ENCODE data around the gene PHACTR4. TPM values are rescaled to one million over a fixed set of nuclear protein-coding genes. Genes with fewer than 3 reads are reported as not detected.
"Not testable (repeated sequence)": the region's sequence is repeated elsewhere in the genome, so short reads cannot be mapped to it uniquely, and the experiment has no call there.

Gene PHACTR4
- 29.6 and 30.5 TPM in 2 replicates for total RNA-seq

DNA sequence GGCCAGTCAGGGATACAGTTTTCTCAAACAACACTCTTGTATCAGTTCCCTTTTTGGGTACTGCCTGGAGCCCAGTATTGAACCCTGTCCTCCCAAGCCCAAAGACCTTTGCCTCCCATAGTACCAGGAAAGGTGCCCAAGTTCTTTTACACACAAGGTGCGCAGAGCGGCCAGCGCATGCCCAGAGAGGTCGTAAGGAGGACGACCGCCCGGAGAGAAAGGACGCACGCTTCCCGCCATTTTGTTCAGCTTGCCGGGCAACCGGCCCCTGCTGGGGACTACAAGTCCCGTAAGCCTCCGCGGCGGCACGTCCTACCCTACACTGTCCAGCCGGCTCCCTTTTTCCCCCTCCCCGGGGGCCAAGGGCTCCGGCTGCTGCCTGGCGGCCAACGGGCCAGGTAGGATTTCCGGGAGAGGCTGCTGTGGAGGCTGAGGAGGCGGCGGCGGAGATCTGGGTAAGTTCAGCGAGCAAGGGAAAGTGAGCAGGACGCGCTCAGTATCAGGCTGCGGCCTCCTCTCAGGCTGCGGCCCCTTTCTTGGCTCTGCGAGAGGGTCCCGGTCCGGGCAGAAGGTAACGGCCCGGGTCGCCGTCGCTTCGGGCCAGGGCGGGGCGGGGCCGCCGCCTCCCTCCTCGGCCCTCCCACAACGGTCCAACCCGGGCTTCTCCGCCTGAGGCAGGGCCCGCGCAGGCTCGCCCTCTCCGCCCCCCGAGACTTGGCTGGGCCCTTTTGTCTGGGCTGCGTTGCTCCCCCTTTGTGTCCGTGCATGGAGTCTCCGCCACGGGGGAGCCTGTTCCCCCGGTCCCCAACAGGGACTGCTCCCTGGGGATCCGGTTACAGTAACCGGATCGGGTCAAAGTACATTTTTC lies at the start of gene PHACTR4:
PHACTR4 (plus strand) TSS at position 370 of the 868 bp plus-strand sequence. CDS start 37,708 bp downstream, outside the sequence.
- intact Hi-C loops (cut with micrococcal nuclease) = loop anchor here (1.0 to 2.0 kb wide), 3 partner anchors 41 to 135 kb away; partner anchors contain the start of gene MED18
- Mint-ChIP-seq H3K27me3 (no peaks in the 10 kb centered on the region), H3K27ac (peak within 1 kb of the TSS; percentile 95), H3K4me1 (peaks cover 32% of the 10 kb centered on the region), H3K4me3 (peak within 1 kb of the TSS; percentile 95), H3K9me3 (no peaks in the 10 kb centered on the region), H3K36me3 (ENCODE audit: low read depth) (peaks cover 8% of the 10 kb centered on the region)
- peak; percentile 95 for DNase-seq

DNA sequence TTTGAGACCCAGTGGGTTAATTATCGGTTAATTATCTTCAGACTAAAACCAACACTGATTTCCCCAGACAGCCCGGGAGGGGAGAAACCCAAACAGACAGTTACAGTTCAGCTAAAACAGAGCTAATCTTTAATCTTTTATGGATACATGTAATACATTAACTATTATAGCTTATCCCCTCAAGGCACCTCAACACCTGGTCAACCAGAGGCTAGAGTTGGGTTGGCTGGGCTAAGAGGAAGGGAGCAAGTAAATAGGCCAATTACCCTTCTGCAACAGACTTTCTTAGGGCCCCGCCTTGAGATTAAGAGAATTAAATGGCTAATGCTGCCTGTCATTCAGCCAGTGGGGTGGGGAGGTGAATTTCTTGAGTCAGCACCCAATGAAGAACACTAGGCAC lies 47.3 kb upstream of the PHACTR4 start:
- Mint-ChIP-seq H3K36me3 (ENCODE audit: low read depth) (no peaks in the 10 kb centered on the region), H3K4me3 (no peak overlapping the region), H3K9me3 (no peaks in the 10 kb centered on the region), H3K4me1 (peaks cover 3% of the 10 kb centered on the region), H3K27me3 (peaks cover 3% of the 10 kb centered on the region), H3K27ac (no peak overlapping the region)
- intact Hi-C loops (cut with micrococcal nuclease) = no loop called here
- DNase-seq = no peak

DNA sequence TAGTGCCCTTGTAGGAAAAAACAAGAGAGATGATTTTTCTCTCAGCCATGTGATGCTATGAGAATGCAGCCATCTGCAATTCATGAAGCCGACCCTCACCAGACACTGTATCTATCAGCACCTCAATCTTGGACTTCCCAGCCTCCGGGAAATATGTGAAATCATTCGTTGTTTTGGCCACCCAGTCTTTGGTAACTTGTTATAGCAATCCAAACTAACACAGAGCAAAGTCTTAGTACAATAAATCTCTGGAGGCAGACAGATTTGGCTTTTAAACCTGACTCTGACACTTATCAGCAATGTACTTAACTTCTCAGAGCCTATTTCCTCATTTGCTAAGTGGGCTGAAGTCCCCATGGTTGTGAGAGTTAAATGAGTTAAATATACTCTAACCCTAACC lies 45.8 kb upstream of the PHACTR4 start:
- H3K4me3 Mint-ChIP-seq = no peak overlapping the region
- peaks cover 11% of the 10 kb centered on the region for H3K4me1 Mint-ChIP-seq
- H3K27me3 Mint-ChIP-seq = peaks cover 3% of the 10 kb centered on the region
- peaks cover 3% of the 10 kb centered on the region for H3K9me3 Mint-ChIP-seq
- intact Hi-C loops (cut with micrococcal nuclease) = no loop called here
- peaks cover 2% of the 10 kb centered on the region for H3K36me3 Mint-ChIP-seq (ENCODE audit: low read depth)
- DNase-seq = no peak
- H3K27ac Mint-ChIP-seq = no peak overlapping the region

- Mint-ChIP-seq H3K27ac (no peak overlapping the region), H3K4me1 (peaks cover 24% of the 10 kb centered on the region), H3K36me3 (ENCODE audit: low read depth) (peaks cover 15% of the 10 kb centered on the region), H3K4me3 (no peak overlapping the region), H3K9me3 (peaks cover 4% of the 10 kb centered on the region), H3K27me3 (peaks cover 3% of the 10 kb centered on the region)
- intact Hi-C loops (cut with micrococcal nuclease) = no loop called here
- no peak for DNase-seq
These were observed 43.0 kb upstream of the PHACTR4 start for GRCh38 chr1:28326515-28326914.

- H3K27ac Mint-ChIP-seq = peak overlapping the region; percentile 59
- intact Hi-C loops (cut with micrococcal nuclease) = no loop called here
- H3K9me3 Mint-ChIP-seq = peaks cover 4% of the 10 kb centered on the region
- H3K4me3 Mint-ChIP-seq = no peak overlapping the region
- DNase-seq = no peak
- peaks cover 18% of the 10 kb centered on the region for H3K36me3 Mint-ChIP-seq (ENCODE audit: low read depth)
- H3K27me3 Mint-ChIP-seq = peaks cover 2% of the 10 kb centered on the region
- peaks cover 26% of the 10 kb centered on the region for H3K4me1 Mint-ChIP-seq
These were observed 42.6 kb upstream of the PHACTR4 start for GRCh38 chr1:28326984-28327383.

DNA sequence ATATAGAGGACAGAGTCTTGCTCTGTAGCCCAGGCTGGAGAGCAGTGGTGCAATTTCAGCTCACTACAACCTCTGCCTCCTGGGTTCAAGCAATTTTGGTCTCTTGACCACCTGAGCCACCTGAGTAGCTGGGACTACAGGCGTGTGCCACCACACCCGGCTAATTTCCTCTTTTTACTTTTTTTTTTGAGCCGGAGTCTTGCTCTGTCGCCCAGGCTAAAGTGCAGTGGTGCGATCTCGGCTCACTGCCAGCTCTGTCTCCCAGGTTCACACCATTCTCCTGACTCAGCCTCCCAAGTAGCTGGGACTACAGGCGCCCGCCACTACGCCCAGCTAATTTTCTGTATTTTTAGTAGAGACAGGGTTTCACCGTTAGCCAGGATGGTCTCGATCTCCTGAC lies 42.1 kb upstream of the PHACTR4 start:
- peak overlapping the region; percentile 96 for H3K4me3 Mint-ChIP-seq
- H3K4me1 Mint-ChIP-seq = peaks cover 27% of the 10 kb centered on the region
- H3K36me3 Mint-ChIP-seq (ENCODE audit: low read depth) = peaks cover 22% of the 10 kb centered on the region
- H3K27me3 Mint-ChIP-seq; H3K9me3 Mint-ChIP-seq; intact Hi-C loops (cut with micrococcal nuclease); DNase-seq: not testable (repeated sequence)
- peak overlapping the region; percentile 59 for H3K27ac Mint-ChIP-seq

DNA sequence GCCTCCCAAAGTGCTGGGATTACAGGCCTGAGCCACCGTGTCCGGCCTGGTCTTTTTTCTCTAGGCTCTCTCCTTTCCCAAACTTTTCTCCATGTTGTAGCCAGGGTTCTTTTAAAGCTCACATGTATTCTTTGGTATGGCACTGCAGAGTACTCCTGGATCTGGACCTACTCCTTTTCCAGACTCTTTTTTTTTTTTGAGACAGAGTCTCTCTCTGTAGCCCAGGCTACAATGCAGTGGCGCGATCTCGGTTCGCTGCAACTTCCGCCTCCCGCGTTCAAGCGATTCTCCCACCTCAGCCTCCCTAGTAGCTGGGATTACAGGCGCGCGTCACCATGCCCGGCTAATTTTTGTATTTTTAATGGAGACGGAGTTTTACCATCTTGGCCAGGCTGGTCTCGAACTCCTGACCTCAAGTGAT lies 41.3 kb upstream of the PHACTR4 start:
- intact Hi-C loops (cut with micrococcal nuclease) = loop anchor here (2.0 kb wide), 2 partner anchors 41 to 69 kb away; partner anchors contain the start of genes PHACTR4 and SESN2
- peak overlapping the region; percentile 98 for H3K27ac Mint-ChIP-seq
- H3K27me3 Mint-ChIP-seq = peaks cover 2% of the 10 kb centered on the region
- H3K9me3 Mint-ChIP-seq = peaks cover 4% of the 10 kb centered on the region
- H3K4me3 Mint-ChIP-seq = peak overlapping the region; percentile 96
- peaks cover 30% of the 10 kb centered on the region for H3K36me3 Mint-ChIP-seq (ENCODE audit: low read depth)
- DNase-seq = no peak
- H3K4me1 Mint-ChIP-seq = peaks cover 33% of the 10 kb centered on the region

- H3K4me1 Mint-ChIP-seq = peaks cover 33% of the 10 kb centered on the region
- intact Hi-C loops (cut with micrococcal nuclease) = loop anchor here (1.0 to 2.0 kb wide), 3 partner anchors 39 to 81 kb away; partner anchors contain the start of genes PHACTR4 and SESN2
- H3K9me3 Mint-ChIP-seq = peaks cover 4% of the 10 kb centered on the region
- H3K4me3 Mint-ChIP-seq = peak overlapping the region; percentile 96
- H3K27ac Mint-ChIP-seq = peak overlapping the region; percentile 98
- peaks cover 35% of the 10 kb centered on the region for H3K36me3 Mint-ChIP-seq (ENCODE audit: low read depth)
- peaks cover 2% of the 10 kb centered on the region for H3K27me3 Mint-ChIP-seq
- no peak for DNase-seq
These were observed 40.0 kb upstream of the PHACTR4 start for GRCh38 chr1:28329395-28330153.

GRCh38 chr1:28338897-28339296 lies 30.6 kb upstream of the PHACTR4 start:
- Mint-ChIP-seq H3K27me3 (no peaks in the 10 kb centered on the region), H3K4me3 (no peak overlapping the region), H3K36me3 (ENCODE audit: low read depth) (peaks cover 9% of the 10 kb centered on the region)

GRCh38 chr1:28339551-28339950 lies 30.0 kb upstream of the PHACTR4 start:
- Mint-ChIP-seq H3K4me3 (no peak overlapping the region), H3K27me3 (no peaks in the 10 kb centered on the region), H3K27ac (no peak overlapping the region), H3K36me3 (ENCODE audit: low read depth) (peaks cover 5% of the 10 kb centered on the region), H3K9me3 (no peaks in the 10 kb centered on the region), H3K4me1 (no peaks in the 10 kb centered on the region)
- intact Hi-C loops (cut with micrococcal nuclease) = no loop called here
- DNase-seq = no peak

More at GRCh38 chr1:28338897-28339296, 30.6 kb upstream of the PHACTR4 start:
- no peak overlapping the region for H3K27ac Mint-ChIP-seq
- no peak for DNase-seq
- H3K4me1 Mint-ChIP-seq = no peaks in the 10 kb centered on the region
- no peaks in the 10 kb centered on the region for H3K9me3 Mint-ChIP-seq
- intact Hi-C loops (cut with micrococcal nuclease) = no loop called here

DNA sequence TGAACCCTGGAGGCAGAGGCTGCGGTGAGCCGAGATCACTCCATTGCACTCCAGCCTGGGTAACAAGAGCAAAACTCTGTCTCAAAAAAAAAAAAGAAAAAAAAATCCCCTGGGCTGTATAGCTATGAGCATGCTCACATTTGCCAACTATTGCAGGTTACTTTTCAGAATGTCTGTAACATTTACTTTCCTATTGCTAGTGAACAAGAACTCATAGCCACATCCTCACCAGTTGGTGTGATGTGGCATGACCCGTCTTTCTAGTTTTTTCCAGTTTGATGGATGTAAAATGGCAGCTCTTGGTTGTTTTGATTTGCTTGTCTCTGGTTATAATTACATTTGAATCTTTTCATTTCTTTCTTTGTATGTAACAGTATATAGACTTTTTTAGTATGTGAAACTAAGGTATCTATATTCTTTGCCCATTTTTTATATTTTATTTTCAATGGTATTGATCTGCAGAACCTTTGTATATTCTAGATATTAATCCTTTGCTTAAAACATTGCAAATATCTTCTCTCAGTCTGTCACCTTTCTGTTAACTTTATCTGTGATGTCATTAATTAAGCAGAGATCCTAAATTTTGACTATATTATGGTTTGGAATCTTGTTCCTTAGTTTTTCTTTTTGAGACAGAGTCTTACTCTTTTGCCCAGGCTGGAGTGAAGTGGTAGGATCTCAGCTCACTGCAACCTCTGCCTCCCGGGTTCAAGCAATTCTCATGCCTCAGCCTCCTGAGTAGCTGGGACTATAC lies 29.1 kb upstream of the PHACTR4 start:
- H3K27me3 Mint-ChIP-seq = no peaks in the 10 kb centered on the region
- DNase-seq = no peak
- H3K4me1 Mint-ChIP-seq = no peaks in the 10 kb centered on the region
- no peaks in the 10 kb centered on the region for H3K9me3 Mint-ChIP-seq
- peaks cover 2% of the 10 kb centered on the region for H3K36me3 Mint-ChIP-seq (ENCODE audit: low read depth)
- no peak overlapping the region for H3K4me3 Mint-ChIP-seq
- H3K27ac Mint-ChIP-seq = no peak overlapping the region
- intact Hi-C loops (cut with micrococcal nuclease) = no loop called here

DNA sequence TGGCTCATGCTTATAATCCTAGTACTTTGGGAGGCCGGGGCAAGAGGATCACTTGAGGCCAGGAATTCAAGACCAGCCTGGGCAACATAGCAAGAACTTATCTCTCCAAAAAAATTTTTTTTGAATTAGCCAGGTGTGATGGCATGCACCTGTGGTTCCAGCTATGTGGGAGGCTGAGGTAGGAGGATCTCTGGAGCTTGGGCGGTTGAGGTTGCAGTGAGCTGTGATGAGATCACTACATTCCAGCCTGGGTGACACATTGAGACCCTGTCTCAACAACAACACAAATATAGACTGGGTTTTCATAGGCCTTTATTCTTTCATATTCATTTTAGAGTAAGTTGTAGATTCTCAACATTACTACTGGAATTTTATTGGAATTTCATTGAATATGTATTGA lies 27.9 kb upstream of the PHACTR4 start:
- no peak overlapping the region for H3K4me3 Mint-ChIP-seq
- no peaks in the 10 kb centered on the region for H3K36me3 Mint-ChIP-seq (ENCODE audit: low read depth)
- H3K9me3 Mint-ChIP-seq = no peaks in the 10 kb centered on the region
- intact Hi-C loops (cut with micrococcal nuclease) = no loop called here
- H3K4me1 Mint-ChIP-seq = peaks cover 4% of the 10 kb centered on the region
- no peak overlapping the region for H3K27ac Mint-ChIP-seq
- H3K27me3 Mint-ChIP-seq = no peaks in the 10 kb centered on the region
- DNase-seq = no peak

GRCh38 chr1:28343405-28343804 lies 26.1 kb upstream of the PHACTR4 start:
- no peaks in the 10 kb centered on the region for H3K36me3 Mint-ChIP-seq (ENCODE audit: low read depth)
- peaks cover 4% of the 10 kb centered on the region for H3K4me1 Mint-ChIP-seq
- H3K27ac Mint-ChIP-seq = no peak overlapping the region
- H3K9me3 Mint-ChIP-seq = no peaks in the 10 kb centered on the region
- no peak for DNase-seq
- no peaks in the 10 kb centered on the region for H3K27me3 Mint-ChIP-seq
- H3K4me3 Mint-ChIP-seq = no peak overlapping the region
- intact Hi-C loops (cut with micrococcal nuclease) = no loop called here
